ENCODE data around the gene VAV2.

- TF ChIP-seq, protein P1, sequence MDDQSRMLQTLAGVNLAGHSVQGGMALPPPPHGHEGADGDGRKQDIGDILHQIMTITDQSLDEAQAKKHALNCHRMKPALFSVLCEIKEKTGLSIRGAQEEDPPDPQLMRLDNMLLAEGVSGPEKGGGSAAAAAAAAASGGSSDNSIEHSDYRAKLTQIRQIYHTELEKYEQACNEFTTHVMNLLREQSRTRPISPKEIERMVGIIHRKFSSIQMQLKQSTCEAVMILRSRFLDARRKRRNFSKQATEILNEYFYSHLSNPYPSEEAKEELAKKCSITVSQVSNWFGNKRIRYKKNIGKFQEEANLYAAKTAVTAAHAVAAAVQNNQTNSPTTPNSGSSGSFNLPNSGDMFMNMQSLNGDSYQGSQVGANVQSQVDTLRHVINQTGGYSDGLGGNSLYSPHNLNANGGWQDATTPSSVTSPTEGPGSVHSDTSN (IDR thresholded peaks at IDR 0.05): no peak
- TF ChIP-seq BCL3 (IDR thresholded peaks at IDR 0.05) (no peak), ESRRA (IDR thresholded peaks at IDR 0.05; ENCODE audit: borderline replicate concordance, low read length) (no peak), USF2 (IDR thresholded peaks at IDR 0.05) (no peak), ZC3H11A (IDR thresholded peaks at IDR 0.05) (no peak), ZNF302 (CRISPR knock-in tag; IDR thresholded peaks at IDR 0.05) (no peak), CTCF (IDR thresholded peaks at IDR 0.05) (no peak), EP300 (IDR thresholded peaks at IDR 0.05) (no peak), HMGXB4 (CRISPR knock-in tag; IDR thresholded peaks at IDR 0.05; ENCODE audit: borderline replicate concordance) (no peak), RFX5 (IDR thresholded peaks at IDR 0.05) (no peak), SMC3 (IDR thresholded peaks at IDR 0.05) (no peak), CEBPB (IDR thresholded peaks at IDR 0.05) (no peak), BHLHE40 (IDR thresholded peaks at IDR 0.05; ENCODE audit: low read depth, low read length) (no peak), JUNB (IDR thresholded peaks at IDR 0.05) (no peak)
Measured at GRCh38 chr9:133928248-133928764, 63.8 kb downstream of the VAV2 start.

Data from A549 (cell line).